ENCODE measurements around the gene TPO. TPM values are rescaled to one million over a fixed set of nuclear protein-coding genes. Genes with fewer than 3 reads are reported as not detected.

TPO gene
- total RNA-seq, 1 experiment from 2014 or later = not detected

DNA sequence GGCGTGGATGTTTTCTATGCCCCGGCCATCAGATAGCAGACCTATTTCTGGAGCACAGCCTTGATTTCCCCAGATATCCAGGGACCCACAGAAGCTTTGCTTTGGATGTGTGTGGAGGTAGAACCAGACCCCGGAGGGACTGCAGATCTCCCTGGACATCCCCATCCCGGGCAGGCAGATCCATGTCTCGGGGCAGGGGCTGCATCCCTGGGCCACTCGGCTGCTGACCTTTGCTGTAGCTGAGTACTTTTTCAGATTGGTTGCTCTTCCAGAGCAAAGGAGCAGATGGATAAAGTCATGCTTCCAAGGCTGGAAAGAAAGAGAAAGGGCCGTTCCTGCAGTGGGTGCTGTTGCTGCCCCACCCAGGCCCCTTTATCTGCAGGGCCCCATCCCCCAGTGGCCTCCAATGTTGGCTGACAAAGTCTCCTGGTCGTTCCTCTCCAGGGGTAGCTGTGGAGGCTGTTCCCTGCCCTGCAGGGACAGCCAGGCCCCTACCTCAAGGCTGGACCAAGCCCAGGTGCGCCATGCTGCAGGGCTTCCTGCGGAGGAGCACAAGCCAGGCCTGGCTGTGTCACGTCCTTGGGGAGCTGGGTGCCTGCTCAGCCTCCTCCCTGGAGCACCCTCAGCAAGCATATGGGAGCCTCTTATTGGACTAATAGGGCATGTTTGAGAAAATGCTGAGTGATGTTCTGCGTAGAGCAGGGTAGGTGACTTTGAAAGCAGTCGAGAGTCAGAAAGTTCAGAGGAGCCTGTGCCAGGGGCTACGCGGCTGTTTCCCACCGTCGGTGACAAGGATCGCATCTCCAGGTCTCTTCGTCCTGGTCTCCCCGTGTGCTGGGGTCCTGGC lies 68.4 kb downstream of the TPO start:
- H3K27ac ChIP-seq (ENCODE audit: insufficient read length, low read depth, low read length) = no peak overlapping the region
- H2AK5ac ChIP-seq (ENCODE audit: insufficient read length, low read length) = no peak overlapping the region
- WGBS (ENCODE audit: extremely low coverage, insufficient read length, low lambda C conversion rate) = no CpG with 5 or more reads among the region's 20 CpGs
- H3K4me2 ChIP-seq (ENCODE audit: insufficient read depth, insufficient read length, low read length) = no peak overlapping the region
- no peak overlapping the region for H3K23ac ChIP-seq (ENCODE audit: insufficient read length, low read depth, low read length)
- TF ChIP-seq, protein P1, sequence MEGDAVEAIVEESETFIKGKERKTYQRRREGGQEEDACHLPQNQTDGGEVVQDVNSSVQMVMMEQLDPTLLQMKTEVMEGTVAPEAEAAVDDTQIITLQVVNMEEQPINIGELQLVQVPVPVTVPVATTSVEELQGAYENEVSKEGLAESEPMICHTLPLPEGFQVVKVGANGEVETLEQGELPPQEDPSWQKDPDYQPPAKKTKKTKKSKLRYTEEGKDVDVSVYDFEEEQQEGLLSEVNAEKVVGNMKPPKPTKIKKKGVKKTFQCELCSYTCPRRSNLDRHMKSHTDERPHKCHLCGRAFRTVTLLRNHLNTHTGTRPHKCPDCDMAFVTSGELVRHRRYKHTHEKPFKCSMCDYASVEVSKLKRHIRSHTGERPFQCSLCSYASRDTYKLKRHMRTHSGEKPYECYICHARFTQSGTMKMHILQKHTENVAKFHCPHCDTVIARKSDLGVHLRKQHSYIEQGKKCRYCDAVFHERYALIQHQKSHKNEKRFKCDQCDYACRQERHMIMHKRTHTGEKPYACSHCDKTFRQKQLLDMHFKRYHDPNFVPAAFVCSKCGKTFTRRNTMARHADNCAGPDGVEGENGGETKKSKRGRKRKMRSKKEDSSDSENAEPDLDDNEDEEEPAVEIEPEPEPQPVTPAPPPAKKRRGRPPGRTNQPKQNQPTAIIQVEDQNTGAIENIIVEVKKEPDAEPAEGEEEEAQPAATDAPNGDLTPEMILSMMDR (conservative IDR thresholded peaks at IDR 0.05) = no peak
- no peak overlapping the region for H4K91ac ChIP-seq (ENCODE audit: insufficient read length, low read depth, low read length)
- H3K4me1 ChIP-seq (ENCODE audit: insufficient read depth, low read length) = no peaks in the 10 kb centered on the region; the same call in 1 of the 2 replicates
- H3K27me3 Mint-ChIP-seq (ENCODE audit: low read depth) = no peaks in the 10 kb centered on the region; the same call in 1 of the 2 replicates
- no peaks in the 10 kb centered on the region for H3K27me3 ChIP-seq (ENCODE audit: insufficient read depth, low read length)
- no peak overlapping the region for H2BK5ac ChIP-seq (ENCODE audit: insufficient read length, low read length)
- no peaks in the 10 kb centered on the region; a peak in 3 of 7 replicates for H3K36me3 Mint-ChIP-seq (ENCODE audit: insufficient read depth in 1 of 3, low read depth in 3 of 3)
- no peak overlapping the region for H3K18ac ChIP-seq (ENCODE audit: insufficient read length, low read depth, low read length)
- H2BK12ac ChIP-seq (ENCODE audit: insufficient read length, low read depth, low read length) = no peak overlapping the region
- H3K23me2 ChIP-seq (ENCODE audit: insufficient read length, low read depth, low read length, poor library complexity, severe bottlenecking) = no peaks in the 10 kb centered on the region
- no peak overlapping the region for H2AFZ ChIP-seq (ENCODE audit: low read length)
- H3K9me3 Mint-ChIP-seq = no peaks in the 10 kb centered on the region
- no peak for DNase-seq
- H3K27ac Mint-ChIP-seq = no peak overlapping the region
- H3K14ac ChIP-seq (ENCODE audit: insufficient read depth, low read length) = no peak overlapping the region
- no peak overlapping the region for H3K4me3 Mint-ChIP-seq
- no peaks in the 10 kb centered on the region for H3K4me1 Mint-ChIP-seq
- H4K5ac ChIP-seq (ENCODE audit: insufficient read length, low read depth, low read length) = no peak overlapping the region
- no peaks in the 10 kb centered on the region for H3K79me2 ChIP-seq (ENCODE audit: insufficient read depth, low read length)
- H3T11ph ChIP-seq (ENCODE audit: low read length) = no peak overlapping the region
- H2BK20ac ChIP-seq (ENCODE audit: low read depth, low read length, poor library complexity, severe bottlenecking) = no peak overlapping the region
- H3K4ac ChIP-seq (ENCODE audit: low read depth, low read length) = no peak overlapping the region
- no peak overlapping the region for H3K56ac ChIP-seq (ENCODE audit: insufficient read length, low read depth, low read length)
- H3K79me1 ChIP-seq (ENCODE audit: insufficient read depth, low read depth, low read length, poor library complexity, severe bottlenecking) = no peaks in the 10 kb centered on the region
- H2BK15ac ChIP-seq (ENCODE audit: low read depth, low read length) = no peak overlapping the region
- H3K9me3 ChIP-seq (ENCODE audit: control insufficient read depth, low read depth, low read length) = no peaks in the 10 kb centered on the region
- no peaks in the 10 kb centered on the region for H4K20me1 ChIP-seq (ENCODE audit: control insufficient read depth, insufficient read depth, insufficient read length)
- H4K8ac ChIP-seq (replicated peaks; ENCODE audit: insufficient read length, low read depth, low read length) = no peak overlapping the region
- H2BK120ac ChIP-seq (ENCODE audit: low read depth, low read length, poor library complexity, severe bottlenecking) = no peak overlapping the region
- H3K9ac ChIP-seq (ENCODE audit: extremely low read depth, insufficient read length, low read length) = no peak overlapping the region

Measured in H9 (cell line).